Liver (tissue), 9 donors: ENCODE data around the gene ZNF485. TPM values are rescaled to one million over a fixed set of nuclear protein-coding genes. Genes with fewer than 3 reads are reported as not detected.
A peak's percentile ranks its signal among the peaks of the same experiment; 100 is the strongest.

Source experiments
- DNase-seq: peaks from one replicate; pipeline ENCODE4 v3.0.0-alpha.2; 2017; ENCODE audit warnings: low spot score
- H3K27ac ChIP-seq, 2 donors: one replicate each; pipeline ENCODE4 v1.7.0; 2013; ENCODE audit warnings: inconsistent platforms in 2 of 2, low read length in 2 of 2, control low read depth in 1 of 2, low read depth in 1 of 2, mild to moderate bottlenecking in 1 of 2
- H3K27me3 ChIP-seq, 4 donors: one replicate each; pipeline versions ENCODE4 v1.6.1 to v1.7.0; 2013; ENCODE audit warnings: low read length in 3 of 4, inconsistent platforms in 1 of 4, mild to moderate bottlenecking in 1 of 4, moderate library complexity in 1 of 4; ENCODE audit not compliant: control insufficient read depth in 4 of 4, insufficient read depth in 4 of 4
- H3K36me3 ChIP-seq, 4 donors: one replicate each; pipeline versions ENCODE4 v1.6.1 to v1.7.0; 2013; ENCODE audit warnings: low read length in 3 of 4, mild to moderate bottlenecking in 3 of 4, low read depth in 1 of 4, moderate library complexity in 1 of 4; ENCODE audit not compliant: control insufficient read depth in 4 of 4, insufficient read depth in 3 of 4
- H3K4me1 ChIP-seq, 4 donors: one replicate each; pipeline versions ENCODE4 v1.6.1 to v1.7.0; 2013; ENCODE audit warnings: low read length in 3 of 4, mild to moderate bottlenecking in 3 of 4, moderate library complexity in 1 of 4; ENCODE audit not compliant: control insufficient read depth in 4 of 4, insufficient read depth in 4 of 4
- H3K4me3 ChIP-seq, 3 donors: one replicate each; pipeline versions ENCODE4 v1.6.1 to v1.7.0; 2013; ENCODE audit warnings: low read length in 3 of 3, control low read depth in 1 of 3, low read depth in 1 of 3, mild to moderate bottlenecking in 1 of 3
- H3K9ac ChIP-seq, 2 donors: one replicate each; pipeline ENCODE4 v1.7.0; 2013; ENCODE audit warnings: low read length in 2 of 2, mild to moderate bottlenecking in 2 of 2, moderate library complexity in 2 of 2, control low read depth in 1 of 2, low read depth in 1 of 2
- H3K9me3 ChIP-seq, 4 donors: one replicate each; pipeline versions ENCODE4 v1.6.1 to v1.7.0; 2013; ENCODE audit warnings: low read length in 3 of 4; ENCODE audit not compliant: control insufficient read depth in 4 of 4
- CTCF ChIP-seq: fragments of 150-350 bp; IDR thresholded peaks from 2 replicates; pipeline ENCODE4 v1.5.1; 2017; ENCODE audit warnings: improper control_type of control experiment, low read depth, low read length; ENCODE audit not compliant: missing input control
- FOXA1 ChIP-seq: IDR thresholded peaks from 2 replicates; pipeline ENCODE4 v1.6.1; 2016; ENCODE audit warnings: antibody characterized with exemption
- HNF4G ChIP-seq: IDR thresholded peaks from 2 replicates; pipeline ENCODE4 v1.6.1; 2016; ENCODE audit warnings: antibody characterized with exemption
- MAX ChIP-seq: IDR thresholded peaks from 2 replicates; pipeline ENCODE4 v1.6.1; 2016; ENCODE audit warnings: antibody characterized with exemption
- NR2F2 ChIP-seq: IDR thresholded peaks from 2 replicates; pipeline ENCODE4 v1.6.1; 2016; ENCODE audit warnings: antibody characterized with exemption
- RAD21 ChIP-seq, 2 donors: IDR thresholded peaks; 2 replicates each; pipeline ENCODE4 v1.6.1; 2016; ENCODE audit warnings: antibody characterized with exemption in 2 of 2, mild to moderate bottlenecking in 2 of 2
- WGBS: extraction: QIAGEN DNeasy Blood & Tissue Kit; methylation state at CpG from one replicate; pipeline ENCODE4 v1.1.7; 2013; 5-methylcytosine and 5-hydroxymethylcytosine counted together
- polyA plus RNA-seq, 2 donors: library from polyadenylated mRNA; stranded (reverse) in 1 of 2; unstranded in 1 of 2; fragments of 200-250 nt in 1 of 2; fragments of >200 nt in 1 of 2; fragmentation: Nextera tagmentation in 1 of 2; extraction: Ambion mirVana in 1 of 2; gene quantifications; one replicate each; pipeline versions ENCODE4 v1.2.1 to v1.2.3, GENCODE V29; 2013 to 2015
- total RNA-seq, 2 donors: library from RNA; depleted of rRNA; stranded (reverse); fragments of >200 nt; gene quantifications; one replicate each; pipeline ENCODE4 v1.2.3, GENCODE V29; 2014
- donor health status: healthy.
- donor health status: healthy.
- donor health status: healthy.
- donor health status: healthy.
- donor health status: healthy.

The ZNF485 gene
- total and polyA plus RNA-seq, 4 donors: 0.92 to 2.4 (median 1.0) TPM

- no peak for TF ChIP-seq MAX
Observed at GRCh38 chr10:43666552-43666951, 60.3 kb downstream of the ZNF485 start (continued).

GRCh38 chr10:43667317-43667731 is 61.1 kb downstream of the ZNF485 start:
- 4% methylated on average over 35 of the region's 35 CpGs for WGBS
- H3K36me3 ChIP-seq: no peaks in the 10 kb centered on the region
- no peak overlapping the region for H3K9ac ChIP-seq
- peaks cover 0 to 4% (median 0%) of the 10 kb centered on the region in 4 donors for H3K9me3 ChIP-seq
- no peak for DNase-seq
- H3K4me1 ChIP-seq: peaks cover 0 to 3% (median 0%) of the 10 kb centered on the region in 4 donors
- H3K27ac ChIP-seq: no peak overlapping the region
- TF ChIP-seq HNF4G: no peak
- no peak for TF ChIP-seq NR2F2
- TF ChIP-seq CTCF: peak; percentile 31
- TF ChIP-seq FOXA1: no peak
- TF ChIP-seq RAD21 (IDR thresholded peaks at IDR 0.05): peak; percentile 22 to 55
- H3K27me3 ChIP-seq: peaks cover 0 to 14% (median under 1%) of the 10 kb centered on the region in 4 donors
- H3K4me3 ChIP-seq: peak overlapping the region in 1 of 3 donors; percentile 21

Other genes with a start within 250 kb of the ZNF485 start
- gene FXYD4, start 234.8 kb upstream of the ZNF485 start, total RNA-seq: not detected
- not detected for gene FXYD4, start 234.8 kb upstream of the ZNF485 start, polyA plus RNA-seq
- gene HNRNPF, start 197.3 kb upstream of the ZNF485 start, total RNA-seq: 100 to 1,000 TPM; 116 to 150 TPM
- gene HNRNPF, start 197.3 kb upstream of the ZNF485 start, polyA plus RNA-seq: 100 to 1,000 TPM in 1 of 2 donors, 10 to 100 TPM in 1; 64.5 to 109 TPM
- gene ZNF487, start 169.3 kb upstream of the ZNF485 start, total RNA-seq: 1 to 10 TPM; 1.5 to 4.8 TPM
- 1 to 10 TPM; 1.3 to 2.3 TPM for gene ZNF487, start 169.3 kb upstream of the ZNF485 start, polyA plus RNA-seq
- gene ZNF239, start 31.8 kb upstream of the ZNF485 start, total RNA-seq: 1 to 10 TPM; 1.5 to 2.1 TPM
- gene ZNF239, start 31.8 kb upstream of the ZNF485 start, polyA plus RNA-seq: under 1 TPM; 0.57 to 0.69 TPM
- 10 to 100 TPM in 1 of 2 donors, 1 to 10 TPM in 1; 6.5 to 11.9 TPM for gene ZNF32, start 42.4 kb downstream of the ZNF485 start, total RNA-seq
- gene ZNF32, start 42.4 kb downstream of the ZNF485 start, polyA plus RNA-seq: 10 to 100 TPM; 13.1 to 19.9 TPM